IMR-90 (cell line): ENCODE measurements around the gene ACOT7. TPM values are rescaled to one million over a fixed set of nuclear protein-coding genes. Genes with fewer than 3 reads are reported as not detected.

Experiments used
- ATAC-seq: fragments of 200-7000 bp; cut with Tn5 transposase; 2 replicates; pipeline ENCODE4 v1.9.1; 2020; ENCODE audit warnings: low read depth, mild to moderate bottlenecking, moderate library complexity
- BruUV-seq: library from RNA; stranded (reverse); fragments of 400-500 nt; replicated peaks from 2 replicates; lab custom pipeline; 2021; lab: Mats Ljungman, UMichigan
- CTCF ChIA-PET: fragments of 300-600 bp; formaldehyde crosslinking; extraction: SDS; loops from one replicate; lab custom pipeline; 2021; ENCODE audit warnings: antibody characterized with exemption; lab: Yijun Ruan, JAX
- POLR2A ChIA-PET: fragments of 300-600 bp; sonication (Branson Sonifier 250); formaldehyde crosslinking; loops from one replicate; lab custom pipeline; 2022; ENCODE audit warnings: antibody characterized with exemption; ENCODE audit not compliant: unreplicated experiment; lab: Charles Lee
- DNase-seq: peaks from one replicate; pipeline ENCODE4 v3.0.0; 2013
- H2AFZ ChIP-seq: replicated peaks from 2 replicates; pipeline ENCODE3; 2013; ENCODE audit warnings: low read length, mild to moderate bottlenecking; ENCODE audit not compliant: poor library complexity
- H2AK5ac ChIP-seq: 2 replicates; pipeline ENCODE4 v1.6.1; 2013; ENCODE audit warnings: low read depth, low read length, inconsistent platforms
- H2AK9ac ChIP-seq: replicated peaks from 2 replicates; pipeline ENCODE3; 2013; ENCODE audit warnings: mild to moderate bottlenecking, low read depth, low read length, moderate library complexity; ENCODE audit not compliant: poor library complexity
- H2BK120ac ChIP-seq: 2 replicates; pipeline ENCODE4 v1.6.1; 2013; ENCODE audit warnings: low read depth, low read length, inconsistent platforms
- H2BK15ac ChIP-seq: 3 replicates; pipeline ENCODE4 v1.6.1; 2013; ENCODE audit warnings: low read depth, low read length, inconsistent platforms
- H2BK20ac ChIP-seq: 2 replicates; pipeline ENCODE4 v1.6.1; 2013; ENCODE audit warnings: low read depth, mild to moderate bottlenecking, inconsistent platforms, low read length, moderate library complexity
- H2BK5ac ChIP-seq: 2 replicates; pipeline ENCODE4 v1.6.1; 2013; ENCODE audit warnings: mild to moderate bottlenecking, low read depth, low read length, inconsistent platforms; ENCODE audit not compliant: poor library complexity, severe bottlenecking
- H3K14ac ChIP-seq: replicated peaks from 2 replicates; pipeline ENCODE4 v1.6.1; 2013; ENCODE audit warnings: low read depth, low read length, inconsistent platforms
- H3K18ac ChIP-seq: 2 replicates; pipeline ENCODE4 v1.6.1; 2013; ENCODE audit warnings: low read depth, low read length, control low read depth
- H3K23ac ChIP-seq: 2 replicates; pipeline ENCODE4 v1.6.1; 2013; ENCODE audit warnings: low read depth, low read length, inconsistent platforms
- H3K27ac ChIP-seq: 2 replicates; pipeline ENCODE4 v1.5.1; 2013; ENCODE audit warnings: mild to moderate bottlenecking, control low read depth, low read length; ENCODE audit not compliant: insufficient read depth
- H3K27me3 ChIP-seq: 2 replicates; pipeline ENCODE4 v1.6.1; 2013; ENCODE audit warnings: low read length; ENCODE audit not compliant: control insufficient read depth, insufficient read depth
- H3K36me3 ChIP-seq: 2 replicates; pipeline ENCODE4 v1.6.1; 2013; ENCODE audit warnings: low read length, mixed read lengths; ENCODE audit not compliant: control insufficient read depth, insufficient read depth
- H3K4ac ChIP-seq: 2 replicates; pipeline ENCODE4 v1.6.1; 2013; ENCODE audit warnings: low read depth, low read length, inconsistent platforms
- H3K4me1 ChIP-seq: 2 replicates; pipeline ENCODE4 v1.6.1; 2013; ENCODE audit warnings: low read length, mixed read lengths; ENCODE audit not compliant: control insufficient read depth, insufficient read depth
- H3K4me2 ChIP-seq: 2 replicates; pipeline ENCODE4 v1.6.1; 2013; ENCODE audit warnings: low read depth, mild to moderate bottlenecking, control low read depth, low read length, moderate library complexity
- H3K4me3 ChIP-seq: 2 replicates; pipeline ENCODE4 v1.5.1; 2013; ENCODE audit warnings: low read depth, mild to moderate bottlenecking, control low read depth, low read length, moderate library complexity; ENCODE audit not compliant: insufficient read depth
- H3K56ac ChIP-seq: 2 replicates; pipeline ENCODE4 v1.6.1; 2013; ENCODE audit warnings: low read length, inconsistent platforms; ENCODE audit not compliant: insufficient read depth; ENCODE audit errors: extremely low read depth
- H3K79me1 ChIP-seq, 2 experiments: 2 replicates each; pipeline ENCODE4 v1.6.1; 2013; ENCODE audit warnings: low read length in 2 of 2, inconsistent platforms in 1 of 2, low read depth in 1 of 2
- H3K9ac ChIP-seq: 2 replicates; pipeline ENCODE4 v1.6.1; 2013; ENCODE audit warnings: low read depth, low read length, control low read depth
- H3K9me1 ChIP-seq: 2 replicates; pipeline ENCODE4 v1.6.1; 2013; ENCODE audit warnings: low read length, inconsistent platforms; ENCODE audit not compliant: insufficient read depth
- H3K9me3 ChIP-seq: 2 replicates; pipeline ENCODE4 v1.6.1; 2013; ENCODE audit warnings: low read length; ENCODE audit not compliant: control insufficient read depth, insufficient read depth
- H4K20me1 ChIP-seq: 2 replicates; pipeline ENCODE4 v1.6.1; 2013; ENCODE audit warnings: low read length, inconsistent platforms; ENCODE audit not compliant: insufficient read depth
- H4K5ac ChIP-seq: 2 replicates; pipeline ENCODE4 v1.6.1; 2013; ENCODE audit warnings: mild to moderate bottlenecking, low read depth, low read length, control low read depth
- H4K8ac ChIP-seq, 2 experiments: 2 replicates each; pipeline ENCODE4 v1.6.1; 2013; ENCODE audit warnings: low read depth in 2 of 2, low read length in 2 of 2, control low read depth in 1 of 2, inconsistent platforms in 1 of 2
- H4K91ac ChIP-seq: 2 replicates; pipeline ENCODE4 v1.6.1; 2013; ENCODE audit warnings: low read depth, low read length, inconsistent platforms; ENCODE audit not compliant: insufficient read depth
- BHLHE40 ChIP-seq: fragments of 150-350 bp; IDR thresholded peaks from 2 replicates; pipeline ENCODE4 v1.6.1; 2016; ENCODE audit warnings: mild to moderate bottlenecking, low read depth, low read length
- CEBPB ChIP-seq: IDR thresholded peaks from 2 replicates; pipeline ENCODE4 v1.6.1; 2012; ENCODE audit warnings: low read depth, low read length, improper control_type of control experiment
- RCOR1 ChIP-seq: IDR thresholded peaks from 2 replicates; pipeline ENCODE4 v1.6.1; 2012; ENCODE audit warnings: mild to moderate bottlenecking, low read length, improper control_type of control experiment; ENCODE audit not compliant: insufficient replicate concordance
- WGBS, 2 experiments: methylation state at CpG; one replicate each; pipeline versions ENCODE4 v1.1.5 to v1.1.7; 2013; ENCODE audit warnings: missing lambda C conversion rate in 2 of 2; ENCODE audit not compliant: insufficient read length in 1 of 2; ENCODE audit errors: extremely low coverage in 2 of 2; 5-methylcytosine and 5-hydroxymethylcytosine counted together
- dilution Hi-C: fragments of 300-500 bp; cut with HindIII; formaldehyde crosslinking; loops from one replicate; pipeline ENCODE4 v1.14.3; 2018; ENCODE audit warnings: low sequenced_read_pairs; ENCODE audit not compliant: unreplicated experiment
- in situ Hi-C: fragments of 300-500 bp; cut with MboI; formaldehyde crosslinking; loops from 3 replicates; pipeline ENCODE4 v1.14.3; 2019; ENCODE audit warnings: low sequenced_read_pairs, inconsistent platforms, mixed read lengths
- intact Hi-C: fragments of 100-400 bp; cut with micrococcal nuclease; formaldehyde crosslinking; loops from 2 replicates; pipeline ENCODE4 v1.10.0; 2022
- polyA plus RNA-seq, 3 experiments: library from polyadenylated mRNA; depleted of rRNA; stranded (reverse); fragments of >200 nt; gene quantifications; 2 replicates each; pipeline ENCODE4 v1.2.3, GENCODE V29; 2012; ENCODE audit warnings: low replicate concordance in 1 of 3
- total RNA-seq: library from RNA; depleted of rRNA; stranded (reverse); fragments of >200 nt; gene quantifications from 2 replicates; pipeline ENCODE4 v1.2.3, GENCODE V29; 2012

ACOT7 gene
- total and polyA plus RNA-seq, 2 of the 4 experiments (the other 2 are of a cell fraction), result 51.6 to 242 TPM

DNA sequence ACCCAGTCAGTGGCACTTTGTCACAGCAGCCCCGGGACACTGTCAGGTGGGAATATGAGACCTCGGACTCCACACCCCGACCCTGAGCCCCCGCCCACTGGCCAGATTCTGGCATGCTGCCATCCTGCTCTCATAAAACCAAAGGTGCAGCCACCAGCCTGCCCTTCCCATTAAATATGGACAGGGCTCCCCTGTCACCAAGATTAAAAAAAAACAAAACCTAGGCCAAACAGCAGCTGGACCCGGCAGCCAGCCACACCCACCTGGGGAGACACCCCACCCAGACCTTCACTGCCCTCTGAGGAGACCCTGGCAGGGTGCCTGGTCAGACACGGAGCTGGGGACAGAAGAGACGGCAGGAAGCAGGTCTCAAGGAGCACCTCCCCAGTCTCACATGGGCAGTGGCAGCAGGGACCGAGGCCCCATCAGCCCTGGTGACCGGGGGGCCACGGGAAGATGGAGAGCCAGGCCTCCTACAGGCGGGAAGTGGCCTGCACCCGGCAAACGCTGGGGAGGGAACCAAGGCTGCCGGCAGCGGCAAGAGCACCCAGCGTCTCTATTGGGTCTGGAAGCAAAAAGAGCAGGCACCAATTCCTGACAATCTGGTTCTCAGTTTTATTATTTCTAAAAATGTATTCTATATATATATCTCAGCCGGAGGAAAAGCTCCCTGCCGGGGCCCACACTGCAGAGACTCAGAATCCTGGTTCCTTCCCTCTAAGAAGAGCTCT lies 61.9 kb downstream of the ACOT7 start:
- WGBS, 2 experiments, result 60% methylated on average over 1 of the region's 18 CpGs; no CpG with 5 or more reads in 1 of the 2 experiments
- intact Hi-C loops (no loop called here), in situ Hi-C loops (loop anchor here (25.0 kb wide), 1 partner anchor 819 kb away; no protein-coding TSS in a partner anchor)

More for the DNA sequence above, 61.9 kb downstream of the ACOT7 start:
- no peak overlapping the region for H3K4ac ChIP-seq
- no peak overlapping the region for H4K8ac ChIP-seq
- H3K18ac ChIP-seq, result no peak overlapping the region
- no peak overlapping the region for H4K91ac ChIP-seq
- DNase-seq (no peak), ATAC-seq (no peak)
- H3K4me1 ChIP-seq, result peaks cover 14% of the 10 kb centered on the region
- TF ChIP-seq CEBPB (no peak), RCOR1 (no peak), BHLHE40 (no peak)
- no peak overlapping the region for H3K27ac ChIP-seq
- no peak overlapping the region for H2BK20ac ChIP-seq
- no peak overlapping the region for H3K9ac ChIP-seq
- no peak overlapping the region for H3K4me3 ChIP-seq
- no peaks in the 10 kb centered on the region; the same call in 1 of the 2 replicates for H3K36me3 ChIP-seq
- no peak overlapping the region for H4K5ac ChIP-seq
- CTCF ChIA-PET, result no interaction called here
- dilution Hi-C loops, result no loop called here
- H3K56ac ChIP-seq, result no peak overlapping the region
- peak overlapping the region; percentile 15 for H2AFZ ChIP-seq
- POLR2A ChIA-PET, result no interaction called here
- H3K14ac ChIP-seq, result no peak overlapping the region
- BruUV-seq, result no TSS peak
- no peak overlapping the region for H2AK9ac ChIP-seq
- H4K20me1 ChIP-seq, result no peaks in the 10 kb centered on the region; the same call in 1 of the 2 replicates
- H3K9me3 ChIP-seq, result no peaks in the 10 kb centered on the region
- H3K79me1 ChIP-seq, result peaks cover 0 to 12% of the 10 kb centered on the region in 2 experiments; a peak in 2 of 4 replicates
- H3K9me1 ChIP-seq, result peaks cover 8% of the 10 kb centered on the region; the same call in 1 of the 2 replicates
- no peak overlapping the region for H2BK15ac ChIP-seq
- H3K23ac ChIP-seq, result no peak overlapping the region
- H3K4me2 ChIP-seq, result no peak overlapping the region
- no peak overlapping the region for H2BK5ac ChIP-seq
- H3K27me3 ChIP-seq, result no peaks in the 10 kb centered on the region
- no peak overlapping the region for H2AK5ac ChIP-seq
- H2BK120ac ChIP-seq, result no peak overlapping the region
